ENCODE results near the gene XPNPEP2.

XPNPEP2 gene

DNA sequence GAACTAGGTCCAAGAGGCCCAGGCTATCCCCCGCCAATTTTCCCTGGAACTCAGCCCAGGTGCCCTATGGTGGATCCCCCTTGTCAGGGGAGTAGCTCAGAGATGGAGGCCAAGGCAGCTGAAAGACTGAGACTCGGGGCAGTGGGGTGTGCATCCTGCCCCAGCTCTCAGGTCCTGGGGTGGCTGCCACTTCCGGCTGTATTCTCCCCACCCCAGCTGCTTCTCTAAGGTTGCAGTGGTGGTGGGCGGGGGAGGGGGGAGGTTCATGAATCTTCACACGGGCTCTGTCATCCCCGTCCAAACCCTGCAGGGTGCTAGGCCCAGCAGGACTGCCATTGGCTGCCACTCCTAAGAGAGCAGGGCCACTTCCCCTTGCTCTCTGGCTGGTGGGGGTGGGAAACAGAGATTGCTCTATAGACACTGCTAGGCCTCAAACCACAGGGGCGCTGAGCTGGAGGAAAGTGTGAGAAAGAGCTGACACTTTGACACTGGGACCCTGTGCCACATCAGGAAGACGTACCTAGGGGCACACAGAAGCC is 42.4 kb downstream of the XPNPEP2 start:
- no peak for DNase-seq

DNA sequence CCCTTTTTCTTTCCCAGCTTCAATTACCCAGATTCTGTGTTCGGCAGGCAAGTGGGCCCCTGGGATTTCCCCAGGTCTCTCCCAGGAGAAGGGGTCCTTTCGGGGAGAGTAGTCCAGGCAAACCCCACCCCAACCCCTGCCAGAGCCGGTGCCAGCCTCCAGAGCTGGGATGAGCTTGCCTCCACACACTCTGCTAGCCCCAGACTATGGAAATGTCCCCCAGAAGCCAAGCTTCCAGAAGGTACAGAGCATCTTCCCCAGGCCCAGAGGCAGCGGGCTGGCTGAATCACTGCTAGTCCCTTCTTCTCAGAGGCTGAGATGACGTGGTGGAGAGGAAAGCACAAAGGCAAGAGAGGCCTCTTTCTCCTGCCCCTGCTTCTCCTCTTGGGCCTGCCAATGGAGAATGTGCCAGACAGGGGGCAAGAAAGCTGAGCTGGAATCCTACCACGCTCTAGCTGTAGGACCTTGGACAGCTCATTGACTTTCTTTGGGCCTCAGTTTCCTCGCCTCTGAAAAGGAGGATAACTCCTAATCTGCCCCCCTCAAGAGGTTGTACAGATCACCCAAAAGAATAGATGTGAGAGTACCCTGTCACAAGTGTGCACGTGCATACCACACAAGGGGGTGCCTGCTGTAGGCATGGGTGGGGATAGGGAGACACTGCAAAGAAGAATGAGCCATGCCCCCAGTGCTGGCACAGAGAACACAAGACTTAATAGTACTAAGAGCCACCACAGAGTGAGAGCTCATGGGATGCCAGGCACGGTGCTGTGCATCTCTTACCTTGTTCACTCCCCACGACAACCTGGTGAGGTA is 43.1 kb downstream of the XPNPEP2 start:
- DNase-seq: no peak

DNA sequence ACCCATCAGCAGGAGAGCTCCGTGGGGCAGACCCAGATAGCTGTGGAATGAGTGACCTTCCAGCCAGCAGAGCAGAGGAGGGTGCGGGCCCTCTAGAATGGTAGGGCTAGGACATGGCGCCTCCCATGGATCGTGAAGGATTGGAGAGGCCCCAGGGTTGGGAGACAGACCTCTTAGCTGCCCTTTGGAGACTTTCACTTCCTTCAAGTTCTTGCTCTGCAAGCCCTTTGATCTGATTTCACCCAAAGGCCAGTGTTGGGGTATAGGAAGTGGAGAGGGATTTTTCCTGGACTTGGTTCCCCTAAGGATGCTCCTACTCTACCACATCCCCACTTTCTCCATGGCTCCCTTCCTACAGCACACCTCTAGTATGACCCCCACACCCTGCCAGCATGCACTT is 43.9 kb downstream of the XPNPEP2 start:
- DNase-seq: no peak

DNA sequence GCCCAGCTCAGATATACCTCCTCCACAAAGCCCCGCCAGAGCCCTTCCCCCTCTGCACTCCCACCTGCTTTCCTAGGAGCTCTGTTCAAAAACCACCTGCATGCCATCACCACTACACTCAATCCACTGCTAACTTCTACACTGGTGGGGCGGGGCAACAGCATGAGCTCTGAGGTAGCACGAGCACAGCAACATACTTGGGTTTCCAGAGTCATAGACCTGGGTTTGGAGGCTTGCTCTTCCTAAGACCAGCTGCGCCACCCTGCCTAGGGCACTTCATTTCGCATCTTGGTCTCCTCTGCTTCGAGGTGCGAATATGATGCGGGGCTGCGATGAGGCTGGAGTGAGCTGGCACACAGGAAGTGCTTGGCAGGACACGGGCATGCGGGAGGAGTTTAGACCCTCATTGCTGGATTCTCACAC is 44.5 kb downstream of the XPNPEP2 start:
- no peak for DNase-seq

DNA sequence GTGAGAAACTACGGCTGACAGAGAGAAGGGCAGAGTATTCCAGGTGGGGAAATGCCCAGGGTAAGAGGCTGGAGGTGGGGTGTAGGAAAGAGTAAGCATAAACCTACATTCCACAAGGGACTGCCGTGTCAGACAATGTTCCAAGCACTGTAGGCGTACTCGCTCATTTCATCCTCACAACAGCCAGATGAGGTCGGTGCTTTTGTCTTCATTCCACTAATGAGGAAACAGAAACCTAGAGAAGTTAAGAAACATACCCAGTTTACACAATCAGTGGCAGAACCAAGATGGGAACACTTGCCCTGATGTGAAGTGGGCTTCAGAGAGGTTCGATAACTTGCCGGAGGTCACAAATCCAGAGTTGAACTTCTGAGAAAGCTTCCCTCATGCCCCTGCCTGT is 45.6 kb downstream of the XPNPEP2 start:
- no peak for DNase-seq

DNA sequence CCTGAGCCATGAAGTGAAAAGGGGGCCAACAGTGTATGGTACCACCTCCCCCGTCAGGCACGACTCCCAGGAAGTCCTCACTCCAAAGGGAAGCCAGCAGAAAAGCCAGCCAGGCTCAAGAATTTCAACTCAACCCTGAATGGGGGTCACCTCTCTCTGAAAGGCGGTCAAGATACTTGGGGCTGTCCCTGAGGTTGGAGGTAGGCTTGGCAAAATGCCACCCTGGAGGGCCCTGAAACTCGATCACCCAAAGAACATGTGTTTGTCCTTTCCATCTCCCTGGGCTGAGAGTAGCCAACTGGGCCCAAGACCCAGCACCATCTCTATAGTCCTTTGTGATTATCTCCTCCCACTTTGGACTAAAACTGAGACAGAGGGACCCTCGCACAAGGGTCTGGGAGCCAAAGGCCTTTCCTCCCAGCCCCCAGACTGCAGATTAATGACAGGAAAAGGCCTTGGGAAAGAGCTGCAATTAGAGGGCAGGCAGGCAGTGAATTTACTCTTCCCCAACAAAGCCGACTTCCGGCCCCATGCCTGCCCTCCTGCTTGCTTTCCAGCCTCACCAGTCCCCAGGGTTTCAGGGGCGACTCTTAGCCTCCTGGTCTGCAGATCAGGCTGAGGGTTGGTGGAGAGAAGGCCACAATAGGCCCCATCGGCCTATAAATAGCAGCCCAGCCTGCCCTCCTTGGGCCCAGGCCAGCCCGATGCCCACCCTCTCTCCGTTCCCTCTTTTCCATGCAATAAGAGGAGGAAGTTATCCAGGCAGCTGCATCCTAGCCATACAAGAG is 46.6 kb downstream of the XPNPEP2 start:
- DNase-seq: no peak

DNA sequence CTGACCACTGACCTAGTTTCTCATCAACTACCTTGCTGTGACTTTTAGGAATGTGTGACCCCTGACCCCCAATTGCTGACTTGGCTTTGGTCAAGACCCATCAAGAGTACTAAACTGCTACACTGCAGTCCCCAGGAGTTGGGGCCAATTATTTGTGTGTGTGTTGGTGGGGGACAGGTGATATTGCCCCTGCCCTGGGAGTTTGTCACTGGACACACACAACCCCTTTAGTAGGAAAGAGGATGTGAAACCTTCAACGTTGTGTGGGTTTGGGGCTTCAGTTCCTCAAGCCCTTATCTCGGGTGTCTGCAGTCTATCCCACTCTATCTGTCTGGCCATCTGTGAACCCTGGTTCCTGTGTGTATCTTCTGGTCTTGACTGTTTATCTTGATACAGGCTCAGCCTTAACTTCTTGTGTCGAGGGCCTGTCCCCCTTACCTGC is 47.5 kb downstream of the XPNPEP2 start:
- no peak for DNase-seq

DNA sequence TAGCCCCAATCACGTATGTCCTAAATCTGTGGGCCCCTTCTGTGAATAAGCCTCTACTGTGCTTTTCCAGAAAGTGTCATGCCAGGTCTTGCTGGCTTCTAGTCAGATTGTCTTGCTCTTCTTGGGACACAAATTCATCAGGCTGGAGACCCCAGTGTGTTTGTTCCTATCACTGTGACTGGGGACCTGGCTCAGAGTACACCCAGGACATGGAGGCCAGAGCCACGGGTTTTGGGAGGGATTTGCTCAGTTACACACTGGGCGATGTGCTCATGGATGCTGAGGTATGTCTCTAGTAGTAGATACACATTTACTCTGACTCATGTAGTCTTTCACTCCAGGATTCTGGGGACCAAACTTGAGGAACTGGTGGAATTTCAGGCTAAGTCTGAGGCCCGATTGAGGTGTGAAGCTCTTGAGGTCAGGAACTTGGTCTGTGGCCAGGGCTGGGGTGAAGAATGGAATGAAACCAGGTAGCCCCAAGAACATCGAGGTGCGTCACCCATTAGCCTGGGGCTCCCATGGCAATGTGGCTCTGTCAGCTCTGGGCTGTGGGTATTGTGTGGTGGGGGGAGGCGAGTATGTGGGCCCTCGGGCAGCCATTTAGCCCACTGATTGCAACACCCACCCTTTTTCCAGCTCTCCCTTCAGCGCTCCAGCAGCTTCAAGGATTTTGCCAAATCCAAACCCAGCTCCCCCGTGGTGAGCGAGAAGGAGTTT is 48.7 kb downstream of the XPNPEP2 start:
- no peak for DNase-seq

DNA sequence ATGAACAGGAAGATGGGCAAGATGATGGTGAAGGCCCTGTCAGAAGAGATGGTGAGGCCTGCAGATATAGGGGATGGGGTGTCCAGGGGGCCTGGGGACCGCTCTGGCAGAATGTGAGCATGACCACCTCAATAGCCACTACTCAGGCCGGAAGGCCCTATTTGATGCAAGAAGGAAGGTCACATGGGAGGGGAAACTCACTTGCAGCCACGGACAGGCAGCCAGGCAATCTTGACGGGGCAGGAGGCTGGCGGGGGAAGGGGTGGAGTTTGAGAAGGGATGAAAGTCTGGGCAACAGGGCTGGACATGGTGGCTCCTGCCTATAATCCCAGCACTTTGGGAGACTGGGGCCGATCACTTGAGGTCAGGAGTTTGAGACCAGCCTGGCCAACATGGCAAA is 49.7 kb downstream of the XPNPEP2 start:
- DNase-seq: no peak

DNA sequence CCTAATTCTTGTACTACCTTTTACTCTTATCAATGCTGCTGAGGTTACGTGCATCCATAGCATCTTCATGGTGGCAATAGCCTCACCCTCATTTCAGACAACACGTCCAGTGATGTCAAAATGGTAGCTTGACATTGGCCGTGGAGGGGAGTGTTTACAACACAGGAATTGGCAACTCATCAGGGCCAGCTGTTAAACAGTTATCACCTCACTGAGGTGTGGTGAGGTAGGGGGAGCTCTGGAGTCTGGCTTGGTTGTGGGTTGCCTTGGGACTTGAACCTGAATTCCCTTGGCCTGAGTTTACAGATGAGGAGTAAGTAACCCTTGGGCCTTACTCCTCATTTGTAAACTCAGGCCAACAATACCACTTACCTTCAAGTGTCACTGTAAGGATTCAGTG is 51.4 kb downstream of the XPNPEP2 start:
- DNase-seq: no peak

DNA sequence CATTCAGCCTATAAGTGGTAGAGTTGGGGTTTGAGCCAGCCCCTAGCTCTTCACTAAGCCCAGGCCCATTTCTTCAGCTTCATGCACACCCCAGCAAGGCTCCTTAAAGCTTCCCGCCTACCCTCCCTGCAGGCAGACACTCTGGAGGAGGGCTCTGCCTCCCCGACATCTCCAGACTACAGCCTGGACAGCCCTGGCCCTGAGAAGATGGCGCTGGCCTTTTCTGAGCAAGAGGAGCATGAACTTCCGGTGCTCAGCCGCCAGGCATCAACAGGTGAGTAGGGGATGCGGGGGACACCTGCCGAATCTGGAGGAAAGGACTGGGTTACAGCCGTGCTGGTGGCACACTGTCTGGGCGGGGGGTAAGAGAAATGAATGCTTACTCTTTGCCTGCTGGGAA is 52.0 kb downstream of the XPNPEP2 start:
- DNase-seq: no peak

DNA sequence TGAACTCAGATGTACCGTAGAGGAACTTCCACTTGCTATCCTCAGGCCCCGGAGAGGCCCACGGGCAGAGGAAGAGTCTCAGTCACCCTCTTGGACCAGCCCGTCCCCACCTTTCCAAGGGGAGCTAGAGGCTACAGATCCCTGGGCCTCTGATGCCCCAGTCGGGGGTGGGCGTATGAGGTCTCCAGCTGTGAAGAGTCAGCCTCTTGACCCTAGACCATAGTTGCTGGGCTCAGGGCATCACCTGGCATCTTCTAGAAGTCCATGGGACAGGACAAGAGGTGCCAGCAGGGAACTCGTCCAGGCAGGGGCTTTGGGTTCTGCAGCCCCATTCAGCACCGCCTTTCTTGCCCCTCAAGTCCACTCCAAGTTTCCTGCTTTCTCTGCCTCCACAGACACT is 52.6 kb downstream of the XPNPEP2 start:
- DNase-seq: no peak

DNA sequence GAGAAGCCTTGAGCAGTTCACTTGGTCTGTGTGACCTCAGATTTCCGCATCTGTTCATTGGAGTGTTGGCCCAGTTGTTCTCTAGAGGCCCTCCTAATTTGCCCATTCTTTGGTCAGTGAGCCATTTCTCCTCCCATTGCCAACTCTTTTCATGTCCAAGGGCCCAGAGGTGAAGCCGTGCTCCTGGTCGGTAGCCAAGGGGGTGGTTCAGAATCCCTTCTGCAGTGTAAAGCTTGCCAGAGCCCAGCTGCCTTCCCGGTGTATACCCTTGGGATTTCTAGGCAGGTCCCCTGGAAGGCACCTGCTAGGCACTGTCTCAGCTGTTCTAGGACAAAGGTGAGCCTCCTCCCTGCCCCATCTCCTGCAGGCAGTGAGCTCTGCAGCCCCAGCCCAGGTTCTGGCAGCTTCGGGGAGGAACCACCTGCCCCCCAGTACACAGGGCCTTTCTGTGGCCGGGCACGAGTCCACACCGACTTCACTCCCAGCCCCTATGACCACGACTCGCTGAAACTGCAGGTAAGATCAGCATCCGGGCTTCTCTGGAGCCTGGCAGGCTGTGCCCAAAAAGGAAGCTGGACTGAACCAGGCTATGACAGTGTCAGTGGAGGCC is 53.3 kb downstream of the XPNPEP2 start:
- DNase-seq: no peak

DNA sequence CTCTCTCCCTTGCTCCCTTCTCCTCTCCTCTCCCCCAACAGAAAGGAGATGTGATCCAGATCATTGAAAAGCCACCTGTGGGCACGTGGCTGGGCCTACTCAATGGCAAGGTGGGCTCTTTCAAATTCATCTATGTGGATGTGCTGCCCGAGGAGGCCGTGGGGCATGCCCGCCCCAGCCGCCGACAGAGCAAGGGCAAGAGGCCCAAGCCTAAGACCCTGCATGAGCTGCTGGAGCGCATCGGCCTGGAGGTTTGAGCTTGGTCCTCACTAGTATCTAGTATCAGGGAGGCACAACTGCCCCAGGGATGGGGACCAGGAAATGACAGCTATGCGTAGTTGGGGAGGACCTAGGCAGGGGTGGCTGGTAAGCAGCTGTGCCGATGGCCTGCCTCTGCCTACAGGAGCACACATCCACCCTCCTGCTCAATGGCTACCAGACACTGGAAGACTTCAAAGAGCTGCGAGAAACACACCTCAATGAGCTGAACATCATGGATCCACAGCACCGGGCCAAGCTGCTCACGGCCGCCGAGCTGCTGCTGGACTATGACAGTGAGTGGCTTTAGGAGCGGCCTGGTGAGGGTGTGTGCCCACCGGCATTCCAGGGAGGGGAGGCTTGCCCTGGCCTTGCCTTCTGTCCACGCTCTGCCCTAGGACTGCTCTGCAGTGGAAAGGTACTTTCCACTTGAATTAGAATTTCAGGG is 54.0 kb downstream of the XPNPEP2 start:
- DNase-seq: no peak

DNA sequence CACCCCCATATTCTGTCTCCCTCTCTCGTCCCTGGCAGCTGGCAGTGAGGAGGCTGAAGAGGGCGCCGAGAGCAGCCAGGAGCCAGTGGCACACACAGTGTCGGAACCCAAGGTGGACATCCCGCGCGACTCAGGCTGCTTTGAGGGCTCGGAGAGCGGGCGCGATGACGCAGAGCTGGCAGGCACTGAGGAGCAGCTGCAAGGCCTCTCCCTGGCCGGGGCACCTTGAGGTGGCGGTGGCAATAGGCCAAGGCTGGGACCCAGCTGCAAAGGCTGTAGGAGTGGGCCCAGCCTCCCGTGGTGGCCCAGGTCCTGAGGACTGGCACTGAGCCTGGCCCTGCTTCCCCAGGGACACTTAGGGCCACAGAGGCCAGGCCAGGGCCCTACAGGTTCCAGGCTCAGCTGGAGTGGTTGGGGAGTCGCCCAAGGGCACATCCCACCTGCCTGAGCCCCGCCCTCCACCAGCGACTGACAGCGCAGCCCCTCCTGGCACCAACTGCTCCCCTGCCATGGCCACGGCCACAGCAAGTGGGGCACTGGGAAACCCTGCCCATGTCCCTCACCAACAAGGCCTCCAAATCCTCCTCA is 54.9 kb downstream of the XPNPEP2 start:
- no peak for DNase-seq

DNA sequence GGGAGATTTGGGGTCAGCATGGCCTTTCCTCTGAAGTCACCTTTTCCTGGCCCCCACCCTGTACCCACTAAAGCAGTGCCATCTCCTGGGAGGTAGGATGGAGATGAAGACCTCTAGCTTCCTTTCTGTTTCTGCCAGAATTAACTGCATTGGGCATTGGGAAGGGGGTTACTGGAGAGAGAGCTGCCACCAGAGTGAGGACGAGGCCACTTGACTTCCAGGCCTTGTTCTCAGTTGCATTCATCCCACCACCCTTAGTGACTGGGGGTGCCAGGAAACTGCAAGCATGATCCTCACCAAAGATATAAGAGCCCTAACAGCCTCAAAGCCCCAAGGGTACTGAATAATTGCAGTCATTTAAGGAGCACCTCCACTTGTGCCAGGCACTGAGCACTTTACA is 56.8 kb downstream of the XPNPEP2 start:
- DNase-seq: no peak

DNA sequence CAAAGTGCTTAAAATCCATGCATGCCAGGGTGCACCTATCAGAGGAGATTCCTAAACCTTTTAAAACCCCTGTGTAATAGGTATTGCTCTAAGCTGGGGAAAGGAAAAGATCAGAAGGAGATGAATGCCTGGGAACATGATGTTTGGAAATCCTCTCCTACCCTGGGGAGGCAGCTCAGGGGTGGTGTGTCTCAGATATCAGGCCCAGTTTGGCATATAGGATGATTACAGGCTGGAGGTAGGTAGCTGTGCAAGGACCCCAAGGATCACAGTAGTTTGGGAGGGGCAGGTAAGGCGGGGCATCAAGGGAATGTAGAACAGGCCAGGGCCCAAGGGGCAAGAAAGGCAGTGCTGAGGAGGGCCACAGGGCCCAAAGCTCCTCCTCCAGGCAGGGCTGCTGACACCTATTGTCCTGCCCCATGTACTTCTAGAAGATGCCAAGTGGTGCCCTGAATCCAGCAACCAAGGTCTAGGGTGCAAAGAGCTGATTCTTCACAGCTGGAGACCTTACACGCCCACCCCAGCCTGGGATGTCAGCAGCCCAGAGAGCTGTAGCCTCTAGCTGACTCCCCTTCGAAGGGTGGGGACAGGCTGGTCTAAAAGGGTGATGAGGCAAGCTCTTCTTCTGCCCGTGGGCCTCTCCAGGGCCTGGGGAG is 58.6 kb downstream of the XPNPEP2 start:
- no peak for DNase-seq

DNA sequence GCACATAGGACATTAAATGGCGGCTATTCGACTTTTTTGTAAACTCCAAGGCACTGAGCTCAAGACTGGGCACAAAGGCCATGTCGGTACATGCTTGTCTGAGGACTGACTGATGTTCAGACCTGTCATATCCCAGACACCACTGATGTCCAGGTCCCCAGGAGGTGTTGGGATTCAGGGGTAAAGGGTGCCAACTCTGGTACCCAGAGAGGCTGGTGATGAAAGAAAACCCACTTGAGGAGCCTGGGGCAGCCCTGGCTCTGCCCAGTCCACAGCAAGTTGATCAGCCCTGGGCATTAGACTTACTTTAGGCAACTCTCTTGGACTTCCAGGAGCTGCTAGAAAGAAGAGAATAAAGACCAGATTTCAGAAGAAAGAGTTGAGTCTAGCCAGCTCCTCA is 59.7 kb downstream of the XPNPEP2 start:
- DNase-seq: no peak

DNA sequence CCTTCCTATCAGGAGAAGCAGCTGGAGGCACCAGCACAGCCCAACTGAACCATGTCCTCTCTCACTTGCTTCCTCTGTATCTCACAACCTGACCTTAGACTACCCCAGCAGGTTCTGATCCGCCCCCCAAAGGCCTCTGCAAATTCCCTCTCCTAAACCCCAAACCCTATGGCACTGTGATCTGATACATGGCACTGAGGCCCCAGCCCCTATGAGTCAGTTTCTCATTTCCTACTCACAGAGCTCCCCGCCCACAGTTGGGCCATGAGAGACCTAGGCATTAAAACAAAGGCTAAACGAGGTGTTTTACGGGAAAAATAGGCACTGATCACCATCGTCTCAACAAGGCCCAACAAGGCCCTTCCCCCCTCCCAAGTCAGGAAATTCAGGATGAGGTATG is 60.1 kb downstream of the XPNPEP2 start:
- DNase-seq: no peak

DNA sequence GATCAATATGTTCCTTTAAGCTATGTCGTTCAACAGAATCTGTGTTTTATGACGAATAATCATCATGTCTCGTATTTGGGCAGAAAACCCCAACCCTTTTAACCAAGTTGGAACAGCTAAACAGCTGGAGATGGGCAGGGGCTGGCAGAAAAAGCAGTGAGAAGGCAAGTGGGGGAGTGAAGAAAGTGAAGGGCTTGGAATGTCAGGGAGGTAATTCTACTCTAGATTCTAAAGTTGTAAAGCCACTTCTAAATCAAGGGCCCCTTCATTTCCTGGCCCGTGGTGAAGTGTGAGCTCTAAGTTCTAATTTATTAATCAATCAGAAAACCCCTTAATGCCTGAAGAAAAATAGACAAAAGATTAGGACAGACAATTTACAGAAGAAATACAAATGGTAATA is 61.4 kb downstream of the XPNPEP2 start:
- no peak for DNase-seq

DNA sequence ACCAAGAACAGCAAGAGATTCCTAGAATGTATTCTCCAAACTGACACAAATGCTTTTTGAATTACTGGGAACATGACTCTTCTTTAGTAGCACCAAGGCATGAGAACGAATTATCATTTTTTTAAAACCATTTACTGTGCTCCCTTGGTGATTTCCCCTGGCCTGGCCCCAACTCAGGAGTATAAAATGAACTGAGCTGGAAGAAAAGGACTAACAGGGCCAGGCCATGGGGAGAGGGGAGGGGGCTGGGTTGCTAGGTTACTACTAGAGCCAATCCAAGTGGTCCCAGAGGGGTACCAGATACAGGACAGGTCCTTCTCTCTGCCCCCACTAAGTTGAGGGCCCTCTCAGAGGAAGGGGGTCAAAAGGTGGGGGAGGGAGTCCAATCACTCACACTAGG is 64.1 kb downstream of the XPNPEP2 start:
- peak; percentile 36 for DNase-seq
